ENCODE data around the gene ZNF140. TPM values are rescaled to one million over a fixed set of nuclear protein-coding genes. Genes with fewer than 3 reads are reported as not detected.
A peak's percentile ranks its signal among the peaks of the same experiment; 100 is the strongest.

Gene ZNF140
- total and polyA plus RNA-seq, 2 donors from 2014 or later = 14.1 to 20.4 TPM

DNA sequence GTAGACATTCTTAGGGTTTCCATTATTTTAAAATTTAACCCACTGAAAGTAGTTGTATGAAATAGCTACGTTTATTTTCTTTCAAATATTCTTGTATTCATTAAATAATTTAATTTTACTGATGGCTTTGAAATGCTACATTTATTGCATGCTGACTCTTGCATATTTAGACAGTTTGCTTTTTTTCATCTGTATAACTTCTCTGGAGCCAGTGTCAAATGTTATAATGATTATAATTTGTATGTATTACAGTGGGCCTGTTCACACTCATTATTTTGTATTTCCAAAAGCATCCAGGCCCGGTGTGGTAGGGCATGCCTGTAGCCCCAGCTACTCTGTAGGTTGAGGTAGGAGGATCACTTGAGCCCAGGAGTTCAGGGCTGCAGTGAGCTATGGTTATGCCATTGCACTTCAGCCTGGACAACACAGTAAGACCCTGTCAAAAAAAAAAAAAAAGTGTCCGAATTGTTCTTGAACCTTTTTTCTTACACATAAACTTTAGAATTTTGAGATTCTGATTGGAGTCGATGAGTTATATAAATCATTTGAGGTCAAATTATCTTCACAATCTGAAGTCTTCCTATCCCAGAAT is 42.5 kb upstream of the ZNF140 start:
- Histone ChIP-seq H3K27ac (ENCODE audit: low read depth in 2 of 2, low read length in 2 of 2) (peak overlapping the region in 1 of 2 donors; percentile 93), H3K9ac (ENCODE audit: low read length in 3 of 3) (peak overlapping the region in 2 of 3 donors; percentile 49 to 63), H3K4me1 (ENCODE audit: control insufficient read depth in 2 of 3, insufficient read depth in 2 of 3, low read depth in 1 of 3, low read length in 3 of 3) (no peaks in the 10 kb centered on the region), H3K36me3 (ENCODE audit: control insufficient read depth in 2 of 3, insufficient read depth in 3 of 3, low read length in 3 of 3) (peaks cover 20 to 27% (median 20%) of the 10 kb centered on the region in 3 donors), H3K9me3 (ENCODE audit: control insufficient read depth in 2 of 3, insufficient read depth in 1 of 3, low read length in 3 of 3) (peaks cover 13 to 29% (median 23%) of the 10 kb centered on the region in 3 donors), H3K27me3 (ENCODE audit: control insufficient read depth, insufficient read depth, low read length) (no peaks in the 10 kb centered on the region), H3K4me3 (ENCODE audit: low read length in 3 of 3) (peak overlapping the region; percentile 74 to 78 (median 76))
- intact Hi-C loops (cut with DNase I) = no loop called here
- DNase-seq (no peak), FAIRE-seq (no peak)
- TF ChIP-seq CTCF (IDR thresholded peaks at IDR 0.05; ENCODE audit: borderline replicate concordance, extremely low read depth, insufficient read depth) = no peak

GRCh38 chr12:133046698-133047097 is 34.0 kb upstream of the ZNF140 start:
- intact Hi-C loops (cut with DNase I) = no loop called here
- H3K9ac ChIP-seq (ENCODE audit: low read length in 3 of 3) = no peak overlapping the region
- H3K4me1 ChIP-seq (ENCODE audit: control insufficient read depth in 2 of 3, insufficient read depth in 2 of 3, low read depth in 1 of 3, low read length in 3 of 3) = no peaks in the 10 kb centered on the region
- DNase-seq = no peak
- no peak overlapping the region for H3K4me3 ChIP-seq (ENCODE audit: low read length in 3 of 3)
- H3K27ac ChIP-seq (ENCODE audit: low read depth in 2 of 2, low read length in 2 of 2) = no peak overlapping the region
- H3K36me3 ChIP-seq (ENCODE audit: control insufficient read depth in 2 of 3, insufficient read depth in 3 of 3, low read length in 3 of 3) = peaks cover 51 to 67% (median 60%) of the 10 kb centered on the region in 3 donors
- no peak for TF ChIP-seq CTCF (IDR thresholded peaks at IDR 0.05; ENCODE audit: borderline replicate concordance, extremely low read depth, insufficient read depth)
- H3K27me3 ChIP-seq (ENCODE audit: control insufficient read depth, insufficient read depth, low read length) = no peaks in the 10 kb centered on the region
- H3K9me3 ChIP-seq (ENCODE audit: control insufficient read depth in 2 of 3, insufficient read depth in 1 of 3, low read length in 3 of 3) = peaks cover 40 to 95% (median 71%) of the 10 kb centered on the region in 3 donors
- FAIRE-seq = peak; percentile 68

- TF ChIP-seq CTCF (IDR thresholded peaks at IDR 0.05; ENCODE audit: borderline replicate concordance, extremely low read depth, insufficient read depth) = no peak
- DNase-seq (peak in 1 of 5 donors; percentile 7), FAIRE-seq (no peak)
- H3K27ac ChIP-seq (ENCODE audit: low read depth in 2 of 2, low read length in 2 of 2) = no peak overlapping the region
- H3K27me3 ChIP-seq (ENCODE audit: control insufficient read depth, insufficient read depth, low read length) = no peaks in the 10 kb centered on the region
- intact Hi-C loops (cut with DNase I) = no loop called here
- H3K9me3 ChIP-seq (ENCODE audit: control insufficient read depth in 2 of 3, insufficient read depth in 1 of 3, low read length in 3 of 3) = peaks cover 36 to 84% (median 76%) of the 10 kb centered on the region in 3 donors
- H3K36me3 ChIP-seq (ENCODE audit: control insufficient read depth in 2 of 3, insufficient read depth in 3 of 3, low read length in 3 of 3) = peaks cover 32 to 43% (median 38%) of the 10 kb centered on the region in 3 donors
- H3K9ac ChIP-seq (ENCODE audit: low read length in 3 of 3) = no peak overlapping the region
- H3K4me3 ChIP-seq (ENCODE audit: low read length in 3 of 3) = peak overlapping the region in 2 of 3 donors; percentile 9 to 15
- H3K4me1 ChIP-seq (ENCODE audit: control insufficient read depth in 2 of 3, insufficient read depth in 2 of 3, low read depth in 1 of 3, low read length in 3 of 3) = no peaks in the 10 kb centered on the region
Observed at GRCh38 chr12:133057446-133057845, 23.3 kb upstream of the ZNF140 start.
